GOT3 (cell line): ENCODE measurements around the gene NFKBIB.
"Not testable (repeated sequence)": the region's sequence is repeated elsewhere in the genome, so short reads cannot be mapped to it uniquely, and the experiment has no call there.

ENCODE experiments used
- DNase-seq: peaks from one replicate; lab custom pipeline; 2025; ENCODE audit warnings: mixed read lengths; lab: John Stamatoyannopoulos, UW

NFKBIB gene

GRCh38 chr19:38875656-38876395 lies 23.9 kb upstream of the NFKBIB start:
- DNase-seq = no peak

- DNase-seq = no peak
These were observed 21.8 kb upstream of the NFKBIB start, which contains the start of gene RINL for GRCh38 chr19:38877781-38878574. RINL (minus strand) TSS chr19:38878275; CDS start chr19:38876742, 1,533 bp downstream.

- DNase-seq = no peak
These were observed 21.0 kb upstream of the NFKBIB start for GRCh38 chr19:38878575-38879399.

GRCh38 chr19:38879400-38879751 lies 20.4 kb upstream of the NFKBIB start:
- DNase-seq = no peak

GRCh38 chr19:38880076-38880881 lies 19.5 kb upstream of the NFKBIB start:
- DNase-seq = no peak

- DNase-seq = no peak
These were observed 18.7 kb upstream of the NFKBIB start for GRCh38 chr19:38880882-38881609.

- DNase-seq = no peak
These were observed 16.5 kb upstream of the NFKBIB start for GRCh38 chr19:38883286-38883685.

GRCh38 chr19:38884691-38885090 lies 15.1 kb upstream of the NFKBIB start:
- not testable (repeated sequence) for DNase-seq

- DNase-seq = no peak
These were observed 10.9 kb upstream of the NFKBIB start for GRCh38 chr19:38888876-38889275.

- DNase-seq = no peak
These were observed 10.0 kb upstream of the NFKBIB start for GRCh38 chr19:38889803-38890202.

GRCh38 chr19:38890686-38891085 lies 9.1 kb upstream of the NFKBIB start:
- no peak for DNase-seq

GRCh38 chr19:38891771-38892170 lies 8.0 kb upstream of the NFKBIB start:
- no peak for DNase-seq

- DNase-seq = no peak
These were observed 6.9 kb upstream of the NFKBIB start for GRCh38 chr19:38892841-38893240.

- DNase-seq = no peak
These were observed 6.4 kb upstream of the NFKBIB start for GRCh38 chr19:38893341-38893771.

- DNase-seq = no peak
These were observed 4.8 kb upstream of the NFKBIB start for GRCh38 chr19:38894968-38895367.

- no peak for DNase-seq
These were observed 852 bp upstream of the NFKBIB start for GRCh38 chr19:38898788-38899446.

GRCh38 chr19:38900202-38900629 lies 447 bp downstream of the NFKBIB start:
- DNase-seq = no peak

- no peak for DNase-seq
These were observed 998 bp downstream of the NFKBIB start for GRCh38 chr19:38900743-38901190.

GRCh38 chr19:38901683-38902082 lies 1.9 kb downstream of the NFKBIB start:
- DNase-seq = no peak
